ENCODE measurements around the gene RPP38. TPM values are rescaled to one million over a fixed set of nuclear protein-coding genes. Genes with fewer than 3 reads are reported as not detected.

RPP38 gene
- total and polyA plus RNA-seq, 2 of the 13 experiments (the other 11 are each of a cell fraction or from before 2014, with no cell fraction given) = 11.7 to 16.4 TPM

DNA sequence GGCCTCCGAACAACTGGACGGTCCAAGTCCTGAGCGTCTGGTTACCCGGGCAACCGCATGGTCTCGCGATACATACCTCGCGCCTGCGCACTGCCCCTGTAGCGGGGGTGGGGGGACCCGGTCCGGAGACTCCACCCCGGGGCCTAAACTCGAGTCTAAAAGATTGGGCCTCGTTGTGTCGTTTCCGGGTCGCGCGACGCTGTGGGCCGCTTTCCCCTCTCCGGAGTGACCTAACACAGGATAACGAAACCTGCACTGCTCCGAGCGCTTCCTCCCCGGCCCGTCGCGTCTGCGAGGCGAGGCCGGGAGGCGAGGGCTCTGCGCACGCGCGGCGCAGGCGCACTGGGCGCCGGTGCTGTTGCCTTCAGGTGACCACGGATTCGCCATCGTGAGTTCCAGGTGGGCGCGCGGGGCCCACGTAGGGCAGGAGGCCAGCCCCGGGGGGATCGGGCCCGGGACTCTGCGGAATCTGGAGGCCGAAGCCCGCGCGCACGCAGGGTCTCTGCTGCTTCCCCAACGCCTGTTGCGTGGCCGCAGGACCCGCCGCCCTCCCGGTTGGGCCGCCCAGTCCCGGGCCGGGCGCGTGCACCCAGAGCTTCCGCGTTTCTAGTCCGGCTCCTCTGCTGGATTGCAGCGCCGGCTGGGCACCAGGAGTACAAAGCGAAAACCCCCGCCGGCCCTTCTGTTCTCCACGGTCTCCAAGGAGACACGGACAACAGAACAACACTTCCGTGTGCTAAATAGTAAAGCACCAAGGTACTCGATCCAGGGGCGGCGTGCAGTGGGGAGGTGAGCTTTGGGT lies at the start of gene RPP38 (continued):
- TF ChIP-seq RAD51 (IDR thresholded peaks at IDR 0.05; ENCODE audit: borderline replicate concordance) (no peak), ZNF629 (CRISPR knock-in tag; conservative IDR thresholded peaks at IDR 0.05) (0 out of 2 replicates have a peak, but pooled peaks have one; percentile 24), ZSCAN22 (CRISPR knock-in tag; IDR thresholded peaks at IDR 0.05) (no peak), ZIK1 (CRISPR knock-in tag; IDR thresholded peaks at IDR 0.05; ENCODE audit: borderline replicate concordance, low read depth) (peak; percentile 84; the same call in 1 of the 2 replicates), ZNF598 (CRISPR knock-in tag; IDR thresholded peaks at IDR 0.05; ENCODE audit: borderline replicate concordance) (peak; percentile 73; the same call in 1 of the 2 replicates), SIX1 (CRISPR knock-in tag; IDR thresholded peaks at IDR 0.05; ENCODE audit: borderline replicate concordance) (no peak), FOSL1 (CRISPR knock-in tag; IDR thresholded peaks at IDR 0.05; ENCODE audit: borderline replicate concordance) (no peak), ERF (CRISPR knock-in tag; IDR thresholded peaks at IDR 0.05) (peak; percentile 50; the same call in 1 of the 2 replicates), ZNF788 (CRISPR knock-in tag; IDR thresholded peaks at IDR 0.05; ENCODE audit: borderline replicate concordance) (peak; percentile 52; the same call in 1 of the 2 replicates), ZFX (CRISPR knock-in tag; IDR thresholded peaks at IDR 0.05; ENCODE audit: low read depth) (peak; percentile 98)
- TF ChIP-seq, protein P1, sequence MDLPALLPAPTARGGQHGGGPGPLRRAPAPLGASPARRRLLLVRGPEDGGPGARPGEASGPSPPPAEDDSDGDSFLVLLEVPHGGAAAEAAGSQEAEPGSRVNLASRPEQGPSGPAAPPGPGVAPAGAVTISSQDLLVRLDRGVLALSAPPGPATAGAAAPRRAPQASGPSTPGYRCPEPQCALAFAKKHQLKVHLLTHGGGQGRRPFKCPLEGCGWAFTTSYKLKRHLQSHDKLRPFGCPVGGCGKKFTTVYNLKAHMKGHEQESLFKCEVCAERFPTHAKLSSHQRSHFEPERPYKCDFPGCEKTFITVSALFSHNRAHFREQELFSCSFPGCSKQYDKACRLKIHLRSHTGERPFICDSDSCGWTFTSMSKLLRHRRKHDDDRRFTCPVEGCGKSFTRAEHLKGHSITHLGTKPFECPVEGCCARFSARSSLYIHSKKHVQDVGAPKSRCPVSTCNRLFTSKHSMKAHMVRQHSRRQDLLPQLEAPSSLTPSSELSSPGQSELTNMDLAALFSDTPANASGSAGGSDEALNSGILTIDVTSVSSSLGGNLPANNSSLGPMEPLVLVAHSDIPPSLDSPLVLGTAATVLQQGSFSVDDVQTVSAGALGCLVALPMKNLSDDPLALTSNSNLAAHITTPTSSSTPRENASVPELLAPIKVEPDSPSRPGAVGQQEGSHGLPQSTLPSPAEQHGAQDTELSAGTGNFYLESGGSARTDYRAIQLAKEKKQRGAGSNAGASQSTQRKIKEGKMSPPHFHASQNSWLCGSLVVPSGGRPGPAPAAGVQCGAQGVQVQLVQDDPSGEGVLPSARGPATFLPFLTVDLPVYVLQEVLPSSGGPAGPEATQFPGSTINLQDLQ (CRISPR knock-in tag; IDR thresholded peaks at IDR 0.05) = peak; percentile 66; the same call in 1 of the 2 replicates
- TF ChIP-seq, protein P2, sequence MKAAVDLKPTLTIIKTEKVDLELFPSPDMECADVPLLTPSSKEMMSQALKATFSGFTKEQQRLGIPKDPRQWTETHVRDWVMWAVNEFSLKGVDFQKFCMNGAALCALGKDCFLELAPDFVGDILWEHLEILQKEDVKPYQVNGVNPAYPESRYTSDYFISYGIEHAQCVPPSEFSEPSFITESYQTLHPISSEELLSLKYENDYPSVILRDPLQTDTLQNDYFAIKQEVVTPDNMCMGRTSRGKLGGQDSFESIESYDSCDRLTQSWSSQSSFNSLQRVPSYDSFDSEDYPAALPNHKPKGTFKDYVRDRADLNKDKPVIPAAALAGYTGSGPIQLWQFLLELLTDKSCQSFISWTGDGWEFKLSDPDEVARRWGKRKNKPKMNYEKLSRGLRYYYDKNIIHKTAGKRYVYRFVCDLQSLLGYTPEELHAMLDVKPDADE (CRISPR knock-in tag; IDR thresholded peaks at IDR 0.05) = no peak
- TF ChIP-seq, protein P3, sequence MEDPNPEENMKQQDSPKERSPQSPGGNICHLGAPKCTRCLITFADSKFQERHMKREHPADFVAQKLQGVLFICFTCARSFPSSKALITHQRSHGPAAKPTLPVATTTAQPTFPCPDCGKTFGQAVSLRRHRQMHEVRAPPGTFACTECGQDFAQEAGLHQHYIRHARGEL (CRISPR knock-in tag; IDR thresholded peaks at IDR 0.05) = no peak
- TF ChIP-seq, protein P4, sequence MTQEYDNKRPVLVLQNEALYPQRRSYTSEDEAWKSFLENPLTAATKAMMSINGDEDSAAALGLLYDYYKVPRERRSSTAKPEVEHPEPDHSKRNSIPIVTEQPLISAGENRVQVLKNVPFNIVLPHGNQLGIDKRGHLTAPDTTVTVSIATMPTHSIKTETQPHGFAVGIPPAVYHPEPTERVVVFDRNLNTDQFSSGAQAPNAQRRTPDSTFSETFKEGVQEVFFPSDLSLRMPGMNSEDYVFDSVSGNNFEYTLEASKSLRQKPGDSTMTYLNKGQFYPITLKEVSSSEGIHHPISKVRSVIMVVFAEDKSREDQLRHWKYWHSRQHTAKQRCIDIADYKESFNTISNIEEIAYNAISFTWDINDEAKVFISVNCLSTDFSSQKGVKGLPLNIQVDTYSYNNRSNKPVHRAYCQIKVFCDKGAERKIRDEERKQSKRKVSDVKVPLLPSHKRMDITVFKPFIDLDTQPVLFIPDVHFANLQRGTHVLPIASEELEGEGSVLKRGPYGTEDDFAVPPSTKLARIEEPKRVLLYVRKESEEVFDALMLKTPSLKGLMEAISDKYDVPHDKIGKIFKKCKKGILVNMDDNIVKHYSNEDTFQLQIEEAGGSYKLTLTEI (CRISPR knock-in tag; conservative IDR thresholded peaks at IDR 0.05) = no peak
- TF ChIP-seq, protein P5, sequence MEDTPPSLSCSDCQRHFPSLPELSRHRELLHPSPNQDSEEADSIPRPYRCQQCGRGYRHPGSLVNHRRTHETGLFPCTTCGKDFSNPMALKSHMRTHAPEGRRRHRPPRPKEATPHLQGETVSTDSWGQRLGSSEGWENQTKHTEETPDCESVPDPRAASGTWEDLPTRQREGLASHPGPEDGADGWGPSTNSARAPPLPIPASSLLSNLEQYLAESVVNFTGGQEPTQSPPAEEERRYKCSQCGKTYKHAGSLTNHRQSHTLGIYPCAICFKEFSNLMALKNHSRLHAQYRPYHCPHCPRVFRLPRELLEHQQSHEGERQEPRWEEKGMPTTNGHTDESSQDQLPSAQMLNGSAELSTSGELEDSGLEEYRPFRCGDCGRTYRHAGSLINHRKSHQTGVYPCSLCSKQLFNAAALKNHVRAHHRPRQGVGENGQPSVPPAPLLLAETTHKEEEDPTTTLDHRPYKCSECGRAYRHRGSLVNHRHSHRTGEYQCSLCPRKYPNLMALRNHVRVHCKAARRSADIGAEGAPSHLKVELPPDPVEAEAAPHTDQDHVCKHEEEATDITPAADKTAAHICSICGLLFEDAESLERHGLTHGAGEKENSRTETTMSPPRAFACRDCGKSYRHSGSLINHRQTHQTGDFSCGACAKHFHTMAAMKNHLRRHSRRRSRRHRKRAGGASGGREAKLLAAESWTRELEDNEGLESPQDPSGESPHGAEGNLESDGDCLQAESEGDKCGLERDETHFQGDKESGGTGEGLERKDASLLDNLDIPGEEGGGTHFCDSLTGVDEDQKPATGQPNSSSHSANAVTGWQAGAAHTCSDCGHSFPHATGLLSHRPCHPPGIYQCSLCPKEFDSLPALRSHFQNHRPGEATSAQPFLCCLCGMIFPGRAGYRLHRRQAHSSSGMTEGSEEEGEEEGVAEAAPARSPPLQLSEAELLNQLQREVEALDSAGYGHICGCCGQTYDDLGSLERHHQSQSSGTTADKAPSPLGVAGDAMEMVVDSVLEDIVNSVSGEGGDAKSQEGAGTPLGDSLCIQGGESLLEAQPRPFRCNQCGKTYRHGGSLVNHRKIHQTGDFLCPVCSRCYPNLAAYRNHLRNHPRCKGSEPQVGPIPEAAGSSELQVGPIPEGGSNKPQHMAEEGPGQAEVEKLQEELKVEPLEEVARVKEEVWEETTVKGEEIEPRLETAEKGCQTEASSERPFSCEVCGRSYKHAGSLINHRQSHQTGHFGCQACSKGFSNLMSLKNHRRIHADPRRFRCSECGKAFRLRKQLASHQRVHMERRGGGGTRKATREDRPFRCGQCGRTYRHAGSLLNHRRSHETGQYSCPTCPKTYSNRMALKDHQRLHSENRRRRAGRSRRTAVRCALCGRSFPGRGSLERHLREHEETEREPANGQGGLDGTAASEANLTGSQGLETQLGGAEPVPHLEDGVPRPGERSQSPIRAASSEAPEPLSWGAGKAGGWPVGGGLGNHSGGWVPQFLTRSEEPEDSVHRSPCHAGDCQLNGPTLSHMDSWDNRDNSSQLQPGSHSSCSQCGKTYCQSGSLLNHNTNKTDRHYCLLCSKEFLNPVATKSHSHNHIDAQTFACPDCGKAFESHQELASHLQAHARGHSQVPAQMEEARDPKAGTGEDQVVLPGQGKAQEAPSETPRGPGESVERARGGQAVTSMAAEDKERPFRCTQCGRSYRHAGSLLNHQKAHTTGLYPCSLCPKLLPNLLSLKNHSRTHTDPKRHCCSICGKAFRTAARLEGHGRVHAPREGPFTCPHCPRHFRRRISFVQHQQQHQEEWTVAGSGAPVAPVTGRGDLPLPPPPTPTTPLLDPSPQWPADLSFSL (CRISPR knock-in tag; IDR thresholded peaks at IDR 0.05) = no peak
